SK-N-SH (cell line): ENCODE data around the gene LRP5. TPM values are rescaled to one million over a fixed set of nuclear protein-coding genes. Genes with fewer than 3 reads are reported as not detected.

ENCODE experiments used
- CTCF ChIA-PET: fragments of 300-600, 350-600 bp; formaldehyde crosslinking; extraction: SDS; loops from one replicate; lab custom pipeline; 2021; lab: Yijun Ruan, JAX
- POLR2A ChIA-PET: fragments of 350-600 bp; sonication (Branson Sonifier 250); formaldehyde crosslinking; extraction: SDS; loops from one replicate; lab custom pipeline; 2020; ENCODE audit warnings: antibody characterized with exemption, inconsistent platforms; lab: Yijun Ruan, JAX
- DNase-seq: peaks from one replicate; pipeline ENCODE4 v3.0.0; 2012
- H2AFZ ChIP-seq: fragments of 200-600 bp; sonication (generic); 2 replicates; pipeline ENCODE4 v1.8.1; 2016; ENCODE audit warnings: antibody characterized with exemption, mild to moderate bottlenecking, low read depth
- H3F3A ChIP-seq: fragments of 200-600 bp; sonication (generic); replicated peaks from 2 replicates; pipeline ENCODE3; 2016; ENCODE audit warnings: antibody characterized with exemption, mild to moderate bottlenecking; ENCODE audit not compliant: insufficient read depth
- H3K27ac ChIP-seq, 2 experiments: fragments of 200-500 bp in 1 of 2; fragments of 200-600 bp in 1 of 2; sonication (Bioruptor generic) in 1 of 2; sonication (generic), shearing (Covaris generic) in 1 of 2; 2 replicates each; pipeline versions ENCODE4 v1.5.1 to v1.6.1; 2014 to 2016; ENCODE audit warnings: low read depth in 2 of 2, inconsistent platforms in 1 of 2, low read length in 1 of 2, mild to moderate bottlenecking in 1 of 2, mixed read lengths in 1 of 2
- H3K27me3 ChIP-seq: fragments of 200-600 bp; sonication (generic), shearing (Covaris generic); 2 replicates; pipeline ENCODE4 v1.6.1; 2016; ENCODE audit warnings: mixed run types; ENCODE audit not compliant: insufficient read depth
- H3K36me3 ChIP-seq, 2 experiments: fragments of 200-500 bp in 1 of 2; fragments of 200-600 bp in 1 of 2; sonication (Bioruptor generic) in 1 of 2; sonication (generic) in 1 of 2; replicated peaks in 1 of 2; 2 replicates each; pipeline versions ENCODE3 to v1.5.1; 2014 to 2016; ENCODE audit warnings: low read length in 1 of 2, mild to moderate bottlenecking in 1 of 2; ENCODE audit not compliant: insufficient read depth in 2 of 2, control insufficient read depth in 1 of 2
- H3K4me1 ChIP-seq, 2 experiments: fragments of 200-500 bp in 1 of 2; fragments of 200-600 bp in 1 of 2; sonication (Bioruptor generic) in 1 of 2; sonication (generic), shearing (Covaris generic) in 1 of 2; 2 replicates each; pipeline versions ENCODE4 v1.5.1 to v1.6.1; 2014 to 2016; ENCODE audit warnings: low read depth in 1 of 2, low read length in 1 of 2, mixed run types in 1 of 2; ENCODE audit not compliant: insufficient read depth in 2 of 2, control insufficient read depth in 1 of 2
- H3K4me2 ChIP-seq: fragments of 200-600 bp; sonication (generic), shearing (Covaris generic); 2 replicates; pipeline ENCODE4 v1.6.1; 2017; ENCODE audit warnings: mixed run types
- H3K4me3 ChIP-seq, 2 experiments: fragments of 200-500 bp in 1 of 2; fragments of 200-600 bp in 1 of 2; sonication (Bioruptor generic) in 1 of 2; sonication (generic), shearing (Covaris generic) in 1 of 2; 2 replicates each; pipeline versions ENCODE4 v1.5.1 to v1.8.1; 2014 to 2016; ENCODE audit warnings: low read depth in 2 of 2, inconsistent platforms in 1 of 2, low read length in 1 of 2, mild to moderate bottlenecking in 1 of 2, mixed read lengths in 1 of 2, moderate library complexity in 1 of 2
- H3K79me2 ChIP-seq: fragments of 200-600 bp; sonication (generic); 2 replicates; pipeline ENCODE4 v1.8.1; 2017; ENCODE audit warnings: mild to moderate bottlenecking; ENCODE audit not compliant: insufficient read depth
- H3K9ac ChIP-seq: fragments of 200-600 bp; sonication (generic); 2 replicates; pipeline ENCODE4 v1.6.1; 2017; ENCODE audit warnings: mixed run types
- H3K9me2 ChIP-seq: fragments of 200-600 bp; sonication (generic); 2 replicates; pipeline ENCODE4 v1.6.1; 2017; ENCODE audit warnings: mixed run types
- H3K9me3 ChIP-seq: fragments of 200-600 bp; sonication (generic); 2 replicates; pipeline ENCODE4 v1.6.1; 2017; ENCODE audit warnings: mixed run types, mild to moderate bottlenecking, moderate library complexity
- H4K20me1 ChIP-seq: fragments of 200-600 bp; sonication (generic); 2 replicates; pipeline ENCODE4 v1.6.1; 2017; ENCODE audit warnings: mild to moderate bottlenecking, mixed run types; ENCODE audit not compliant: insufficient read depth
- EP300 ChIP-seq, 2 experiments: IDR thresholded peaks; 2 replicates each; pipeline versions ENCODE4 v1.4.0 to v1.6.1; 2012; ENCODE audit warnings: borderline replicate concordance in 1 of 2, low read depth in 1 of 2, low read length in 1 of 2
- FOSL2 ChIP-seq: IDR thresholded peaks from 2 replicates; pipeline ENCODE4 v1.4.0; 2012; ENCODE audit warnings: low read depth, mild to moderate bottlenecking, moderate library complexity, borderline replicate concordance
- FOXJ3 ChIP-seq: sonication (generic); formaldehyde crosslinking; IDR thresholded peaks from 2 replicates; pipeline ENCODE4 v1.5.1; 2020; ENCODE audit warnings: mild to moderate bottlenecking, missing genetic modification reagents
- GABPA ChIP-seq: IDR thresholded peaks from 2 replicates; pipeline ENCODE4 v1.4.0; 2012; ENCODE audit warnings: low read depth, mild to moderate bottlenecking
- JUND ChIP-seq: IDR thresholded peaks from 2 replicates; pipeline ENCODE4 v1.4.0; 2012
- NRF1 ChIP-seq: IDR thresholded peaks from 2 replicates; pipeline ENCODE4 v1.6.1; 2012; ENCODE audit warnings: low read depth, mild to moderate bottlenecking, low read length
- POLR2AphosphoS5 ChIP-seq: IDR thresholded peaks from 2 replicates; pipeline ENCODE4 v1.6.1; 2012; ENCODE audit warnings: low read depth, low read length
- RCOR1 ChIP-seq: fragments of 150-350 bp; IDR thresholded peaks from 2 replicates; pipeline ENCODE4 v1.6.1; 2017; ENCODE audit warnings: antibody characterized with exemption, low read length
- RXRA ChIP-seq: IDR thresholded peaks from 2 replicates; pipeline ENCODE4 v1.4.0; 2012; ENCODE audit warnings: low read depth, mild to moderate bottlenecking, borderline replicate concordance
- TCF12 ChIP-seq: IDR thresholded peaks from 2 replicates; pipeline ENCODE4 v1.4.0; 2012
- WGBS: methylation state at CpG from one replicate; pipeline ENCODE4 v1.1.6; 2017; ENCODE audit warnings: low lambda C conversion rate; 5-methylcytosine and 5-hydroxymethylcytosine counted together
- polyA plus RNA-seq, 3 experiments: library from polyadenylated mRNA; depleted of rRNA; stranded (reverse); fragments of >200 nt; gene quantifications; 2 replicates each; pipeline ENCODE4 v1.2.3, GENCODE V29; 2012
- TF ChIP-seq, protein P1 (sequence below): fragments of 150-350 bp; IDR thresholded peaks from 2 replicates; pipeline ENCODE4 v1.6.1; 2017; ENCODE audit warnings: antibody characterized with exemption, low read length, low read depth, borderline replicate concordance
- TF ChIP-seq, protein P2 (sequence below): IDR thresholded peaks from 2 replicates; pipeline ENCODE4 v1.6.1; 2012; ENCODE audit warnings: mild to moderate bottlenecking, low read depth, low read length, moderate library complexity
- TF ChIP-seq, protein P3 (sequence below): fragments of 150-350 bp; IDR thresholded peaks from 2 replicates; pipeline ENCODE4 v1.6.1; 2016; ENCODE audit warnings: mild to moderate bottlenecking, low read depth, low read length

Gene LRP5
- polyA plus RNA-seq, 1 of the 3 experiments (the other 2 are of a cell fraction) = 15.0 TPM

DNA sequence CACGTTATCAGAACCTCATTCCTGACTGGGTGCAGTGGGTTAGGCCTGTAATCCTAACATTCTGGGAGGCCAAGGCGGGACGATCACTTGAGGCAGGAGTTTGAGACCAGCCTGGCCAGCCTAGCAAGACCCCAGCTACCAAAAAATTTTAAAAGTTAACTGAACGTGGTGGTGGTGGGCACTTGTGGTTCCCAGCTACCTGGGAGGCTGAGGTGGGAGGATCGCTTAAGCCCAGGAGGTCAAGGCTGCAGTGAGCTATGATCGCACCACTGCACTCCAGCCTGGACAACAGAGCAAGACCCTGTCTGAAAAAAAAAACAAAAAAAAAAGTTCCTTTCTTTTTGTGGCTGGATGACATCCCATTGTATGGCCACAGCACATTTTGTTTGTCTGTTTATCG is 80.4 kb downstream of the LRP5 start:
- Histone ChIP-seq H3K4me1 (peaks cover 0 to 5% of the 10 kb centered on the region in 2 experiments; a peak in 1 of 4 replicates), H3K36me3 (no peaks in the 10 kb centered on the region), H3K27ac (no peak overlapping the region), H3K4me2 (no peak overlapping the region), H3K9ac (no peak overlapping the region), H3K9me3 (no peaks in the 10 kb centered on the region), H3K79me2 (no peaks in the 10 kb centered on the region), H3K27me3 (no peaks in the 10 kb centered on the region), H3F3A (no peaks in the 10 kb centered on the region), H2AFZ (no peak overlapping the region), H3K9me2 (no peaks in the 10 kb centered on the region), H3K4me3 (no peak overlapping the region), H4K20me1 (no peaks in the 10 kb centered on the region)
- DNase-seq = no peak
- TF ChIP-seq EP300 (IDR thresholded peaks at IDR 0.05; ENCODE audit: borderline replicate concordance in 1 of 2, low read depth in 1 of 2, low read length in 1 of 2) (no peak), NRF1 (no peak), GABPA (no peak), FOXJ3 (CRISPR knock-in tag) (no peak), TCF12 (no peak)
- TF ChIP-seq, protein P1, sequence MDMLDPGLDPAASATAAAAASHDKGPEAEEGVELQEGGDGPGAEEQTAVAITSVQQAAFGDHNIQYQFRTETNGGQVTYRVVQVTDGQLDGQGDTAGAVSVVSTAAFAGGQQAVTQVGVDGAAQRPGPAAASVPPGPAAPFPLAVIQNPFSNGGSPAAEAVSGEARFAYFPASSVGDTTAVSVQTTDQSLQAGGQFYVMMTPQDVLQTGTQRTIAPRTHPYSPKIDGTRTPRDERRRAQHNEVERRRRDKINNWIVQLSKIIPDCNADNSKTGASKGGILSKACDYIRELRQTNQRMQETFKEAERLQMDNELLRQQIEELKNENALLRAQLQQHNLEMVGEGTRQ = no peak
- TF ChIP-seq, protein P2, sequence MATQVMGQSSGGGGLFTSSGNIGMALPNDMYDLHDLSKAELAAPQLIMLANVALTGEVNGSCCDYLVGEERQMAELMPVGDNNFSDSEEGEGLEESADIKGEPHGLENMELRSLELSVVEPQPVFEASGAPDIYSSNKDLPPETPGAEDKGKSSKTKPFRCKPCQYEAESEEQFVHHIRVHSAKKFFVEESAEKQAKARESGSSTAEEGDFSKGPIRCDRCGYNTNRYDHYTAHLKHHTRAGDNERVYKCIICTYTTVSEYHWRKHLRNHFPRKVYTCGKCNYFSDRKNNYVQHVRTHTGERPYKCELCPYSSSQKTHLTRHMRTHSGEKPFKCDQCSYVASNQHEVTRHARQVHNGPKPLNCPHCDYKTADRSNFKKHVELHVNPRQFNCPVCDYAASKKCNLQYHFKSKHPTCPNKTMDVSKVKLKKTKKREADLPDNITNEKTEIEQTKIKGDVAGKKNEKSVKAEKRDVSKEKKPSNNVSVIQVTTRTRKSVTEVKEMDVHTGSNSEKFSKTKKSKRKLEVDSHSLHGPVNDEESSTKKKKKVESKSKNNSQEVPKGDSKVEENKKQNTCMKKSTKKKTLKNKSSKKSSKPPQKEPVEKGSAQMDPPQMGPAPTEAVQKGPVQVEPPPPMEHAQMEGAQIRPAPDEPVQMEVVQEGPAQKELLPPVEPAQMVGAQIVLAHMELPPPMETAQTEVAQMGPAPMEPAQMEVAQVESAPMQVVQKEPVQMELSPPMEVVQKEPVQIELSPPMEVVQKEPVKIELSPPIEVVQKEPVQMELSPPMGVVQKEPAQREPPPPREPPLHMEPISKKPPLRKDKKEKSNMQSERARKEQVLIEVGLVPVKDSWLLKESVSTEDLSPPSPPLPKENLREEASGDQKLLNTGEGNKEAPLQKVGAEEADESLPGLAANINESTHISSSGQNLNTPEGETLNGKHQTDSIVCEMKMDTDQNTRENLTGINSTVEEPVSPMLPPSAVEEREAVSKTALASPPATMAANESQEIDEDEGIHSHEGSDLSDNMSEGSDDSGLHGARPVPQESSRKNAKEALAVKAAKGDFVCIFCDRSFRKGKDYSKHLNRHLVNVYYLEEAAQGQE = no peak
- TF ChIP-seq, protein P3, sequence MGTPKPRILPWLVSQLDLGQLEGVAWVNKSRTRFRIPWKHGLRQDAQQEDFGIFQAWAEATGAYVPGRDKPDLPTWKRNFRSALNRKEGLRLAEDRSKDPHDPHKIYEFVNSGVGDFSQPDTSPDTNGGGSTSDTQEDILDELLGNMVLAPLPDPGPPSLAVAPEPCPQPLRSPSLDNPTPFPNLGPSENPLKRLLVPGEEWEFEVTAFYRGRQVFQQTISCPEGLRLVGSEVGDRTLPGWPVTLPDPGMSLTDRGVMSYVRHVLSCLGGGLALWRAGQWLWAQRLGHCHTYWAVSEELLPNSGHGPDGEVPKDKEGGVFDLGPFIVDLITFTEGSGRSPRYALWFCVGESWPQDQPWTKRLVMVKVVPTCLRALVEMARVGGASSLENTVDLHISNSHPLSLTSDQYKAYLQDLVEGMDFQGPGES = no peak
- WGBS = 95% methylated on average over 7 of the region's 7 CpGs
- CTCF ChIA-PET = interaction anchor here (1.0 kb wide), 1 partner anchor 10 kb away, joined by 3 read pairs; no protein-coding TSS in a partner anchor
- POLR2A ChIA-PET = no interaction called here

DNA sequence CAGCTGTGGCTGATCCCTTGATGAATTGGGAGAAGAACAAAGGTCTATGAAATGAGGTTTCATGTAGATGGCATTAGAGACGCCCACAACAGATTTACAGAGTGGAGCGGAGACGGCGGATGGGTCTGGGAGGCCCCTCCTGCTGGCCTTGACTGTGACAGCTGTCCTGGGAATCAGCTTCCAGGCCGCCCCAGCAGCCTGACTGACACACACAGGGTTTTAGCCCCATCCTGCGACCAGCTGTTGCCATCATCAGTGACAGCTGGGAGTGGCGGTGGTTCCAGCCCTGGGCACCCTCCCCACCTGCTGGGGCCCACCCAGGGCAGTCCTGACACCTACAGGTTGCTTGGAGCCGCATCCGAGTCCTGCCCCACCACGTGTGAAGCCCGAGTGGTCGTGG is 84.1 kb downstream of the LRP5 start:
- WGBS = 92% methylated on average over 6 of the region's 12 CpGs
- Histone ChIP-seq H3K4me3 (no peak overlapping the region), H3K4me1 (peaks cover 0 to 26% of the 10 kb centered on the region in 2 experiments; a peak in 2 of 4 replicates), H4K20me1 (no peaks in the 10 kb centered on the region; the same call in 1 of the 2 replicates), H3K36me3 (no peaks in the 10 kb centered on the region), H3K9me3 (no peaks in the 10 kb centered on the region), H3K4me2 (no peak overlapping the region), H3K9me2 (no peaks in the 10 kb centered on the region), H3K79me2 (no peaks in the 10 kb centered on the region), H3F3A (no peaks in the 10 kb centered on the region), H2AFZ (no peak overlapping the region), H3K9ac (no peak overlapping the region), H3K27me3 (no peaks in the 10 kb centered on the region), H3K27ac (no peak overlapping the region)
- DNase-seq = no peak
- ChIA-PET POLR2A (no interaction called here), CTCF (interaction anchor here (0.7 to 2.8 kb wide), 8 partner anchors 13 to 188 kb away, joined by 3 to 14 read pairs (median 4); partner anchors contain the start of gene C11orf24)
- no peak for TF ChIP-seq RXRA
- TF ChIP-seq TCF12 = no peak
- TF ChIP-seq RCOR1 = no peak
- TF ChIP-seq, protein P2 = no peak
- TF ChIP-seq JUND = no peak
- no peak for TF ChIP-seq POLR2AphosphoS5
- no peak for TF ChIP-seq FOSL2
